ENCODE data around the gene DHX34.
A peak's percentile ranks its signal among the peaks of the same experiment; 100 is the strongest.
"Not testable (repeated sequence)": the region's sequence is repeated elsewhere in the genome, so short reads cannot be mapped to it uniquely, and the experiment has no call there.

Gene DHX34, protein sequence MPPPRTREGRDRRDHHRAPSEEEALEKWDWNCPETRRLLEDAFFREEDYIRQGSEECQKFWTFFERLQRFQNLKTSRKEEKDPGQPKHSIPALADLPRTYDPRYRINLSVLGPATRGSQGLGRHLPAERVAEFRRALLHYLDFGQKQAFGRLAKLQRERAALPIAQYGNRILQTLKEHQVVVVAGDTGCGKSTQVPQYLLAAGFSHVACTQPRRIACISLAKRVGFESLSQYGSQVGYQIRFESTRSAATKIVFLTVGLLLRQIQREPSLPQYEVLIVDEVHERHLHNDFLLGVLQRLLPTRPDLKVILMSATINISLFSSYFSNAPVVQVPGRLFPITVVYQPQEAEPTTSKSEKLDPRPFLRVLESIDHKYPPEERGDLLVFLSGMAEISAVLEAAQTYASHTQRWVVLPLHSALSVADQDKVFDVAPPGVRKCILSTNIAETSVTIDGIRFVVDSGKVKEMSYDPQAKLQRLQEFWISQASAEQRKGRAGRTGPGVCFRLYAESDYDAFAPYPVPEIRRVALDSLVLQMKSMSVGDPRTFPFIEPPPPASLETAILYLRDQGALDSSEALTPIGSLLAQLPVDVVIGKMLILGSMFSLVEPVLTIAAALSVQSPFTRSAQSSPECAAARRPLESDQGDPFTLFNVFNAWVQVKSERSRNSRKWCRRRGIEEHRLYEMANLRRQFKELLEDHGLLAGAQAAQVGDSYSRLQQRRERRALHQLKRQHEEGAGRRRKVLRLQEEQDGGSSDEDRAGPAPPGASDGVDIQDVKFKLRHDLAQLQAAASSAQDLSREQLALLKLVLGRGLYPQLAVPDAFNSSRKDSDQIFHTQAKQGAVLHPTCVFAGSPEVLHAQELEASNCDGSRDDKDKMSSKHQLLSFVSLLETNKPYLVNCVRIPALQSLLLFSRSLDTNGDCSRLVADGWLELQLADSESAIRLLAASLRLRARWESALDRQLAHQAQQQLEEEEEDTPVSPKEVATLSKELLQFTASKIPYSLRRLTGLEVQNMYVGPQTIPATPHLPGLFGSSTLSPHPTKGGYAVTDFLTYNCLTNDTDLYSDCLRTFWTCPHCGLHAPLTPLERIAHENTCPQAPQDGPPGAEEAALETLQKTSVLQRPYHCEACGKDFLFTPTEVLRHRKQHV

GRCh38 chr19:47348819-47349795 is at the start of gene DHX34:
Gene DHX34, plus strand, starts transcription at chr19:47349315. Its CDS starts 3,716 bp downstream, at chr19:47353031.
- DNase-seq, result peak; percentile 99

DNA sequence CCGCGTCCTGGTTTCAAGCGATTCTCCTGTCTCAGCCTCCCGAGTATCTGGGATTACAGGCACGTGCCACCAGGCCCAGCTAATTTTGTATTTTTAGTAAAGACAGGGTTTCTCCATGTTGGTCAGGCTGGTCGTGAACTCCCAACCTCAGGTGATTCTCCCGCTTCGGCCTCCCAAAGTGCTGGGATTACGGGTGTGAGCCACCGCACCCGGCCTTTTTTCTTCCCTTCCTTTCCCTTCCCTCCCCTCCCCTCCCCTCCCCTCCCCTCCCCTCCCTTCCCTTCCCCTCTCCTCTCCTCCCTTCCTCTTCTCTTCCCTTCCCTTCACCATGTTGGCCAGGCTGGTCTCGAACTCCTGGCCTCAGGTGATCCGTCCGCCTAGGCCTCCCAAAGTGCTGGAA is 48.2 kb upstream of the DHX34 start:
- not testable (repeated sequence) for DNase-seq

- no peak for DNase-seq
Observed at GRCh38 chr19:47302249-47302648, 46.9 kb upstream of the DHX34 start.

GRCh38 chr19:47303966-47304365 is 45.1 kb upstream of the DHX34 start:
- no peak for DNase-seq

GRCh38 chr19:47305309-47305751 is 43.8 kb upstream of the DHX34 start:
- DNase-seq, result peak; percentile 49

GRCh38 chr19:47306303-47306702 is 42.8 kb upstream of the DHX34 start:
- no peak for DNase-seq

DNA sequence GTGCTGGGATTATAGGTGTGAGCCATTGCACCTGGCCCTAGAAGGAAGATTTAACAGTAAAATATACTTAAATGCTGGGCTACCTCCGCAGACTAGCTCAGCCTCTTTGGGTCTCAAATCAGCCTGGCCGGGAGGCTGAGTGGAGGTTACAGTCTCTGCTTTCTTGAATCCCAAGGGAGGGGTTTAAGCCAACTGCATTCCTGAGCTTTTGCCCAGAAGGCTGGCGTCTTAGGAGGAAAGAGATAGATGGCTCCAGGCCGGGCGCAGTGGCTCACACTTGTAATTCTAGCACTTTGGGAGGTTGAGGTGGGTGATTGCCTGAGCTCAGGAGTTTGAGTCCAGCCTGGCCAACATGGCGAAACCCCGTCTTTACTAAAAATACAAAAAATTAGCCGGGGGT is 40.1 kb upstream of the DHX34 start:
- no peak for DNase-seq

DNA sequence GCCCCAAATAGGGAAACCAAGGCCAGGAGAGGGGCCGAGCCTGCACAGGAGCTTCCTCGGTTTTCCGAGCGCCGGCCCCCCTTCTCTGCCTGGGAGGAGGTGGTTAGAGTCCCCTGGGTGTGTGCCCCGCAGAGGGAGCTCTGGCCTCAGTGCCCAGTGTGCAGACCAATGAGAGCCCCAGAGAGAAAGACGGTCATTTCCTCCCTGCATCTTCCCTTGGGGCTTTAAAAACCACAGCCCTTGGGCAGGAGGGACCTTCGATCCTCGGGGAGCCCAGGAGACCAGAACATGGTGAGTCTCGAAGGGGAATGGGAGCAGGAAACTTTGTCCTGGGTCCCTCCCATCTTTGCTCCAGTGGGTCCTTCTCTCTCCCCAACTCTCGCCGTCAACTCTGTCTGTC is 39.5 kb upstream of the DHX34 start, which contains the start of gene C5AR1:
Gene C5AR1 (plus strand): TSS at position 254 of the 400 bp plus-strand sequence. CDS start 35 bp downstream, at position 289.
- DNase-seq, result no peak

- no peak for DNase-seq
Observed at GRCh38 chr19:47310323-47310722, 38.8 kb upstream of the DHX34 start.

GRCh38 chr19:47310819-47311218 is 38.3 kb upstream of the DHX34 start:
- no peak for DNase-seq

DNA sequence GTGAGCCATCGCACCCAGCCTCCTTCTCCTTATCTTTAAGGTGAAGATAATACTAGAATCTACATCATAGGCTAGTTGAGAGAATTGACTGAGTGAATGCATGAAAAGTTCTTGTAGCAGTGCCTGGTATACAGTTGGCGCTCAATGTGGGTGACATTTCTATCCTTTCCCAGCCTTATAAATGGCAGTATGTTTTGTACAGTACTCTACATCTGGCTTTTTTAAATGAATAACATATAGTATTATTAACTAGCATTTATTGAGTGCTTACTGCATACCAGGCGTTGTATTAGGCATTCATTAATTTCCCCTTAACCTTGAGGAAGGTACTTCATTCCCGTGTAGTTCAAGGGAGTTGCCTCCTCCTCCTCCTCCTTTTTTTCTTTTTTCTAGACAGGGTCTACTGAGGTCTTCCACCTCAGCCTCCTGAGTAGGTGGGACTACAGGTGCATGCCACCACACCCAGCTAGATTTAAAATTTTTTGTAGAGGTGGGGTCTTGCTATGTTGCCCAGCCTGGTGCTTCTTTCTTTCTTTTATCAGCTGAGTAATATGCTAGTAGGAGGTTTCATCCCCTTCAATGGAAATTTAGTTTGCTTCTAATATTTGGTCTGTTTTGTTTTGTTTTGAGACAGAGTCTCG is 36.6 kb upstream of the DHX34 start:
- no peak for DNase-seq

- DNase-seq, result no peak
Observed at GRCh38 chr19:47313754-47314295, 35.3 kb upstream of the DHX34 start.

- DNase-seq, result peak; percentile 37
Observed at GRCh38 chr19:47315125-47315821, 33.8 kb upstream of the DHX34 start.

DNA sequence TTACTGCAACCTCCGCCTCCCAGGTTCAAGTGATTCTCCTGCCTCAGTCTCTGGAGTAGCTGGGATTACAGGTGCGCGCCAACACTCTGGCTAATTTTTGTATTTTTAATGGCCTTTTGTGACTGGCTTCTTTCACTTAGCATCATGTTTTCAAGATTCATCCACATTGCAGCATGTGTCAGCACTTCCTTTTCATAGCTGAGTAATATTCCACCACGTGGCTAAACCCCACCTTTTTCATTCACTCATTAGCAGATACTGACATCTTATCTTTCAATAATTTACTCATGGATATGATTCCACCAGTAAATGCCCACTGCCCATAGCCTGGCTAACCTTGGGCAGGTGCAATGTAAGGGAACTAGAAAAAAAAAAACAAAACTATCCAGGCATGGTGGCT is 32.6 kb upstream of the DHX34 start:
- no peak for DNase-seq

GRCh38 chr19:47319923-47320871 is 28.9 kb upstream of the DHX34 start:
- no peak for DNase-seq

GRCh38 chr19:47321630-47322029 is 27.5 kb upstream of the DHX34 start:
- no peak for DNase-seq

- DNase-seq, result no peak
Observed at GRCh38 chr19:47322058-47322457, 27.1 kb upstream of the DHX34 start.

DNA sequence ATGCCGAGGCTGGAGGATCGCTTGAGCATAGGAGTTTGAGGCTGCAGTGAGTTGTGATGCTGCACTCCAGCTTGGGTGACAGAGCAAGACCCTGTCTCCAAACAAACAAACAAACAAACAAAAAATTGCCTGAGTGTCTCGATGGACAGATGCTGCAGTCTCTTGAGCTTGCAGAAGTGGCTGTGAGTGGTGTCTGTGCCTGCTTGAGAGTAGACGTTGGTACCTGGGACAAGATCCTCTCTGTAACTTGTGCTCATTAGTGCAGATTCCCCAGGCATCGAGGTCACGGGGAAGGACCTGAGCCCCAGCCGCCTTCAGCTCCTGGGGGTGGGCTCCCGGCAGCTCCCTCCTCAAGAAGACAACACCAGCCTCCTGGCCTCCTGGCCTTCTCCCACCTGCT is 25.7 kb upstream of the DHX34 start:
- DNase-seq, result no peak

GRCh38 chr19:47323872-47324271 is 25.2 kb upstream of the DHX34 start:
- DNase-seq, result no peak
